ENCODE measurements around the gene IQSEC3.

- TF ChIP-seq, protein P1, sequence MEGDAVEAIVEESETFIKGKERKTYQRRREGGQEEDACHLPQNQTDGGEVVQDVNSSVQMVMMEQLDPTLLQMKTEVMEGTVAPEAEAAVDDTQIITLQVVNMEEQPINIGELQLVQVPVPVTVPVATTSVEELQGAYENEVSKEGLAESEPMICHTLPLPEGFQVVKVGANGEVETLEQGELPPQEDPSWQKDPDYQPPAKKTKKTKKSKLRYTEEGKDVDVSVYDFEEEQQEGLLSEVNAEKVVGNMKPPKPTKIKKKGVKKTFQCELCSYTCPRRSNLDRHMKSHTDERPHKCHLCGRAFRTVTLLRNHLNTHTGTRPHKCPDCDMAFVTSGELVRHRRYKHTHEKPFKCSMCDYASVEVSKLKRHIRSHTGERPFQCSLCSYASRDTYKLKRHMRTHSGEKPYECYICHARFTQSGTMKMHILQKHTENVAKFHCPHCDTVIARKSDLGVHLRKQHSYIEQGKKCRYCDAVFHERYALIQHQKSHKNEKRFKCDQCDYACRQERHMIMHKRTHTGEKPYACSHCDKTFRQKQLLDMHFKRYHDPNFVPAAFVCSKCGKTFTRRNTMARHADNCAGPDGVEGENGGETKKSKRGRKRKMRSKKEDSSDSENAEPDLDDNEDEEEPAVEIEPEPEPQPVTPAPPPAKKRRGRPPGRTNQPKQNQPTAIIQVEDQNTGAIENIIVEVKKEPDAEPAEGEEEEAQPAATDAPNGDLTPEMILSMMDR (IDR thresholded peaks at IDR 0.05; ENCODE audit: poor library complexity), result no peak
- no peak for TF ChIP-seq EZH2 (IDR thresholded peaks at IDR 0.05; ENCODE audit: borderline replicate concordance)
Observed at GRCh38 chr12:195951-196350, 129.4 kb downstream of the IQSEC3 start.
